ENCODE data around the gene GAS6.
A peak's percentile ranks its signal among the peaks of the same experiment; 100 is the strongest.

The GAS6 gene

DNA sequence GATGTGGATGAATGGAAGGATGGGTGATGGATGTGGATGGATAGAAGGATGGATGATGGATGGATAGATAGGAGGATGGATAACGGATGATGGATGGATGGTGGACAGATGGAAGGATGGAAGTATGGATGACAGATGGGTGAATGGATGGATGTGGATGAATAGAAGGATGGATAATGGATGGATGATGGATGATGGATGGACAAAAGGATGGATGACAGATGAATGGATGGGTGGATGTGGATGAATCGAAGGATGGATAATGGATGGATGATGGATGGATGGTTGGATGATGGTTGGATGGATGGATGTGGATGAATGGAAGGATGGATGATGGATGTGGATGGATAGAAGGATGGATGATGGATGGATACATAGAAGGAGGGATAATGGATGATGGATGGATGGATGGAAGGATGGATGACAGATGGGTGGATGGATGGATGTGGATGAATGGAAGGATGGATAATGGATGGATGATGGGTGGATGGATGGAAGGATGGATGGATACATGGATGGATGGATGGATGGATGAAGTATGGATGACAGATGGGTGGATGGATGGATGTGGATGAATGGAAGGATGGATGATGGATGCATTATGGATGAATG lies 65.6 kb downstream of the GAS6 start (continued):
- TF ChIP-seq, protein P1, sequence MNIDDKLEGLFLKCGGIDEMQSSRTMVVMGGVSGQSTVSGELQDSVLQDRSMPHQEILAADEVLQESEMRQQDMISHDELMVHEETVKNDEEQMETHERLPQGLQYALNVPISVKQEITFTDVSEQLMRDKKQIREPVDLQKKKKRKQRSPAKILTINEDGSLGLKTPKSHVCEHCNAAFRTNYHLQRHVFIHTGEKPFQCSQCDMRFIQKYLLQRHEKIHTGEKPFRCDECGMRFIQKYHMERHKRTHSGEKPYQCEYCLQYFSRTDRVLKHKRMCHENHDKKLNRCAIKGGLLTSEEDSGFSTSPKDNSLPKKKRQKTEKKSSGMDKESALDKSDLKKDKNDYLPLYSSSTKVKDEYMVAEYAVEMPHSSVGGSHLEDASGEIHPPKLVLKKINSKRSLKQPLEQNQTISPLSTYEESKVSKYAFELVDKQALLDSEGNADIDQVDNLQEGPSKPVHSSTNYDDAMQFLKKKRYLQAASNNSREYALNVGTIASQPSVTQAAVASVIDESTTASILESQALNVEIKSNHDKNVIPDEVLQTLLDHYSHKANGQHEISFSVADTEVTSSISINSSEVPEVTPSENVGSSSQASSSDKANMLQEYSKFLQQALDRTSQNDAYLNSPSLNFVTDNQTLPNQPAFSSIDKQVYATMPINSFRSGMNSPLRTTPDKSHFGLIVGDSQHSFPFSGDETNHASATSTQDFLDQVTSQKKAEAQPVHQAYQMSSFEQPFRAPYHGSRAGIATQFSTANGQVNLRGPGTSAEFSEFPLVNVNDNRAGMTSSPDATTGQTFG (tag by site-specific recombination; IDR thresholded peaks at IDR 0.05; ENCODE audit: borderline replicate concordance) = no peak
- TF ChIP-seq KLF16 (tag by site-specific recombination; IDR thresholded peaks at IDR 0.05) (no peak), KLF8 (tag by site-specific recombination; IDR thresholded peaks at IDR 0.05) (no peak), EGR2 (tag by site-specific recombination; IDR thresholded peaks at IDR 0.05; ENCODE audit: low read depth) (no peak), ZNF585B (tag by site-specific recombination; IDR thresholded peaks at IDR 0.05) (no peak), ZNF785 (tag by site-specific recombination; IDR thresholded peaks at IDR 0.05) (no peak), SCRT2 (tag by site-specific recombination; IDR thresholded peaks at IDR 0.05) (no peak), ZNF350 (tag by site-specific recombination; IDR thresholded peaks at IDR 0.05) (no peak), ZNF223 (tag by site-specific recombination; IDR thresholded peaks at IDR 0.05) (no peak), ZNF677 (tag by site-specific recombination; IDR thresholded peaks at IDR 0.05) (no peak), ZSCAN23 (tag by site-specific recombination; IDR thresholded peaks at IDR 0.05) (no peak), ZNF24 (tag by site-specific recombination; IDR thresholded peaks at IDR 0.05) (no peak), ZNF155 (tag by site-specific recombination; IDR thresholded peaks at IDR 0.05) (no peak), ZNF521 (tag by site-specific recombination; IDR thresholded peaks at IDR 0.05) (0 out of 2 replicates have a peak, but pooled peaks have one; percentile 8), ZBTB17 (tag by site-specific recombination; IDR thresholded peaks at IDR 0.05) (peak; percentile 100), SP3 (tag by site-specific recombination; IDR thresholded peaks at IDR 0.05) (no peak), ZNF37A (tag by site-specific recombination; IDR thresholded peaks at IDR 0.05) (no peak)
- TF ChIP-seq, protein P2, sequence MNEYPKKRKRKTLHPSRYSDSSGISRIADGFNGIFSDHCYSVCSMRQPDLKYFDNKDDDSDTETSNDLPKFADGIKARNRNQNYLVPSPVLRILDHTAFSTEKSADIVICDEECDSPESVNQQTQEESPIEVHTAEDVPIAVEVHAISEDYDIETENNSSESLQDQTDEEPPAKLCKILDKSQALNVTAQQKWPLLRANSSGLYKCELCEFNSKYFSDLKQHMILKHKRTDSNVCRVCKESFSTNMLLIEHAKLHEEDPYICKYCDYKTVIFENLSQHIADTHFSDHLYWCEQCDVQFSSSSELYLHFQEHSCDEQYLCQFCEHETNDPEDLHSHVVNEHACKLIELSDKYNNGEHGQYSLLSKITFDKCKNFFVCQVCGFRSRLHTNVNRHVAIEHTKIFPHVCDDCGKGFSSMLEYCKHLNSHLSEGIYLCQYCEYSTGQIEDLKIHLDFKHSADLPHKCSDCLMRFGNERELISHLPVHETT (tag by site-specific recombination; IDR thresholded peaks at IDR 0.05) = no peak
- TF ChIP-seq, protein P3, sequence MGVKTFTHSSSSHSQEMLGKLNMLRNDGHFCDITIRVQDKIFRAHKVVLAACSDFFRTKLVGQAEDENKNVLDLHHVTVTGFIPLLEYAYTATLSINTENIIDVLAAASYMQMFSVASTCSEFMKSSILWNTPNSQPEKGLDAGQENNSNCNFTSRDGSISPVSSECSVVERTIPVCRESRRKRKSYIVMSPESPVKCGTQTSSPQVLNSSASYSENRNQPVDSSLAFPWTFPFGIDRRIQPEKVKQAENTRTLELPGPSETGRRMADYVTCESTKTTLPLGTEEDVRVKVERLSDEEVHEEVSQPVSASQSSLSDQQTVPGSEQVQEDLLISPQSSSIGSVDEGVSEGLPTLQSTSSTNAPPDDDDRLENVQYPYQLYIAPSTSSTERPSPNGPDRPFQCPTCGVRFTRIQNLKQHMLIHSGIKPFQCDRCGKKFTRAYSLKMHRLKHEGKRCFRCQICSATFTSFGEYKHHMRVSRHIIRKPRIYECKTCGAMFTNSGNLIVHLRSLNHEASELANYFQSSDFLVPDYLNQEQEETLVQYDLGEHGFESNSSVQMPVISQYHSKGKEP (tag by site-specific recombination; IDR thresholded peaks at IDR 0.05) = no peak
- TF ChIP-seq, protein P4, sequence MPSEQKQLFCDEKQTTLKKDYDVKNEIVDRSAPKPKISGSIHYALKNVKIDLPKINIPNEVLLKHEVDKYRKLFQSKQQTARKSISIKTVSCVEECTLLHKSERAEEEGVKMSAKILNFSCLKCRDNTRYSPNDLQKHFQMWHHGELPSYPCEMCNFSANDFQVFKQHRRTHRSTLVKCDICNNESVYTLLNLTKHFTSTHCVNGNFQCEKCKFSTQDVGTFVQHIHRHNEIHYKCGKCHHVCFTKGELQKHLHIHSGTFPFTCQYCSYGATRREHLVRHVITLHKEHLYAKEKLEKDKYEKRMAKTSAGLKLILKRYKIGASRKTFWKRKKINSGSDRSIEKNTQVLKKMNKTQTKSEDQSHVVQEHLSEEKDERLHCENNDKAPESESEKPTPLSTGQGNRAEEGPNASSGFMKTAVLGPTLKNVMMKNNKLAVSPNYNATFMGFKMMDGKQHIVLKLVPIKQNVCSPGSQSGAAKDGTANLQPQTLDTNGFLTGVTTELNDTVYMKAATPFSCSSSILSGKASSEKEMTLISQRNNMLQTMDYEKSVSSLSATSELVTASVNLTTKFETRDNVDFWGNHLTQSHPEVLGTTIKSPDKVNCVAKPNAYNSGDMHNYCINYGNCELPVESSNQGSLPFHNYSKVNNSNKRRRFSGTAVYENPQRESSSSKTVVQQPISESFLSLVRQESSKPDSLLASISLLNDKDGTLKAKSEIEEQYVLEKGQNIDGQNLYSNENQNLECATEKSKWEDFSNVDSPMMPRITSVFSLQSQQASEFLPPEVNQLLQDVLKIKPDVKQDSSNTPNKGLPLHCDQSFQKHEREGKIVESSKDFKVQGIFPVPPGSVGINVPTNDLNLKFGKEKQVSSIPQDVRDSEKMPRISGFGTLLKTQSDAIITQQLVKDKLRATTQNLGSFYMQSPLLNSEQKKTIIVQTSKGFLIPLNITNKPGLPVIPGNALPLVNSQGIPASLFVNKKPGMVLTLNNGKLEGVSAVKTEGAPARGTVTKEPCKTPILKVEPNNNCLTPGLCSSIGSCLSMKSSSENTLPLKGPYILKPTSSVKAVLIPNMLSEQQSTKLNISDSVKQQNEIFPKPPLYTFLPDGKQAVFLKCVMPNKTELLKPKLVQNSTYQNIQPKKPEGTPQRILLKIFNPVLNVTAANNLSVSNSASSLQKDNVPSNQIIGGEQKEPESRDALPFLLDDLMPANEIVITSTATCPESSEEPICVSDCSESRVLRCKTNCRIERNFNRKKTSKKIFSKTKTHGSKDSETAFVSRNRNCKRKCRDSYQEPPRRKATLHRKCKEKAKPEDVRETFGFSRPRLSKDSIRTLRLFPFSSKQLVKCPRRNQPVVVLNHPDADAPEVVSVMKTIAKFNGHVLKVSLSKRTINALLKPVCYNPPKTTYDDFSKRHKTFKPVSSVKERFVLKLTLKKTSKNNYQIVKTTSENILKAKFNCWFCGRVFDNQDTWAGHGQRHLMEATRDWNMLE (tag by site-specific recombination; conservative IDR thresholded peaks at IDR 0.05; ENCODE audit: low read depth) = no peak
- TF ChIP-seq, protein P5, sequence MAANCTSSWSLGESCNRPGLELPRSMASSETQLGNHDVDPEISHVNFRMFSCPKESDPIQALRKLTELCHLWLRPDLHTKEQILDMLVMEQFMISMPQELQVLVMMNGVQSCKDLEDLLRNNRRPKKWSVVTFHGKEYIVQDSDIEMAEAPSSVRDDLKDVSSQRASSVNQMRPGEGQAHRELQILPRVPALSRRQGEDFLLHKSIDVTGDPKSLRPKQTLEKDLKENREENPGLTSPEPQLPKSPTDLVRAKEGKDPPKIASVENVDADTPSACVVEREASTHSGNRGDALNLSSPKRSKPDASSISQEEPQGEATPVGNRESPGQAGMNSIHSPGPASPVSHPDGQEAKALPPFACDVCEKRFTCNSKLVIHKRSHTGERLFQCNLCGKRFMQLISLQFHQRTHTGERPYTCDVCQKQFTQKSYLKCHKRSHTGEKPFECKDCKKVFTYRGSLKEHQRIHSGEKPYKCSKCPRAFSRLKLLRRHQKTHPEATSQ (tag by site-specific recombination; IDR thresholded peaks at IDR 0.05) = no peak
- TF ChIP-seq, protein P6, sequence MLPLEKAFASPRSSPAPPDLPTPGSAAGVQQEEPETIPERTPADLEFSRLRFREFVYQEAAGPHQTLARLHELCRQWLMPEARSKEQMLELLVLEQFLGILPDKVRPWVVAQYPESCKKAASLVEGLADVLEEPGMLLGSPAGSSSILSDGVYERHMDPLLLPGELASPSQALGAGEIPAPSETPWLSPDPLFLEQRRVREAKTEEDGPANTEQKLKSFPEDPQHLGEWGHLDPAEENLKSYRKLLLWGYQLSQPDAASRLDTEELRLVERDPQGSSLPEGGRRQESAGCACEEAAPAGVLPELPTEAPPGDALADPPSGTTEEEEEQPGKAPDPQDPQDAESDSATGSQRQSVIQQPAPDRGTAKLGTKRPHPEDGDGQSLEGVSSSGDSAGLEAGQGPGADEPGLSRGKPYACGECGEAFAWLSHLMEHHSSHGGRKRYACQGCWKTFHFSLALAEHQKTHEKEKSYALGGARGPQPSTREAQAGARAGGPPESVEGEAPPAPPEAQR (tag by site-specific recombination; IDR thresholded peaks at IDR 0.05) = no peak
- TF ChIP-seq, protein P7, sequence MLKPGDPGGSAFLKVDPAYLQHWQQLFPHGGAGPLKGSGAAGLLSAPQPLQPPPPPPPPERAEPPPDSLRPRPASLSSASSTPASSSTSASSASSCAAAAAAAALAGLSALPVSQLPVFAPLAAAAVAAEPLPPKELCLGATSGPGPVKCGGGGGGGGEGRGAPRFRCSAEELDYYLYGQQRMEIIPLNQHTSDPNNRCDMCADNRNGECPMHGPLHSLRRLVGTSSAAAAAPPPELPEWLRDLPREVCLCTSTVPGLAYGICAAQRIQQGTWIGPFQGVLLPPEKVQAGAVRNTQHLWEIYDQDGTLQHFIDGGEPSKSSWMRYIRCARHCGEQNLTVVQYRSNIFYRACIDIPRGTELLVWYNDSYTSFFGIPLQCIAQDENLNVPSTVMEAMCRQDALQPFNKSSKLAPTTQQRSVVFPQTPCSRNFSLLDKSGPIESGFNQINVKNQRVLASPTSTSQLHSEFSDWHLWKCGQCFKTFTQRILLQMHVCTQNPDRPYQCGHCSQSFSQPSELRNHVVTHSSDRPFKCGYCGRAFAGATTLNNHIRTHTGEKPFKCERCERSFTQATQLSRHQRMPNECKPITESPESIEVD (tag by site-specific recombination; IDR thresholded peaks at IDR 0.05) = no peak

All from HEK293 (cell line).